PFSK-1 (cell line): ENCODE data around the gene VIT.

Experiments used
- FOXP2 ChIP-seq: optimal IDR thresholded peaks from 2 replicates; pipeline ENCODE3; 2011; ENCODE audit warnings: borderline replicate concordance, control low read depth, inconsistent platforms; ENCODE audit not compliant: insufficient read depth; ENCODE audit errors: extremely low read length, extremely low read depth
- POLR2AphosphoS5 ChIP-seq: IDR thresholded peaks from 2 replicates; pipeline ENCODE4 v1.6.1; 2012; ENCODE audit warnings: low read depth, mild to moderate bottlenecking, control low read depth, low read length, moderate library complexity
- REST ChIP-seq, 2 experiments: IDR thresholded peaks; 2 replicates each; pipeline versions ENCODE4 v1.6.1 to v1.8.0; 2011 to 2012; ENCODE audit warnings: low read depth in 2 of 2, low read length in 2 of 2, control low read depth in 1 of 2, inconsistent platforms in 1 of 2, mild to moderate bottlenecking in 1 of 2, moderate library complexity in 1 of 2; ENCODE audit not compliant: insufficient read depth in 1 of 2
- SIN3A ChIP-seq: IDR thresholded peaks from 2 replicates; pipeline ENCODE4 v1.6.1; 2012; ENCODE audit warnings: mild to moderate bottlenecking, low read length, moderate library complexity, borderline replicate concordance; ENCODE audit not compliant: insufficient read depth
- TAF1 ChIP-seq: IDR thresholded peaks from 2 replicates; pipeline ENCODE4 v1.6.1; 2012; ENCODE audit warnings: low read length, control low read depth, borderline replicate concordance; ENCODE audit not compliant: insufficient read depth

VIT gene

GRCh38 chr2:36662638-36663037 is 33.9 kb upstream of the VIT start:
- TF ChIP-seq POLR2AphosphoS5 (no peak), FOXP2 (no peak), REST (IDR thresholded peaks at IDR 0.05; ENCODE audit: insufficient read depth in 1 of 2, low read depth in 2 of 2, low read length in 2 of 2) (no peak)

GRCh38 chr2:36663295-36663694 is 33.2 kb upstream of the VIT start:
- no peak for TF ChIP-seq SIN3A
- no peak for TF ChIP-seq REST (IDR thresholded peaks at IDR 0.05; ENCODE audit: insufficient read depth in 1 of 2, low read depth in 2 of 2, low read length in 2 of 2)
- no peak for TF ChIP-seq TAF1
- TF ChIP-seq FOXP2: no peak
- no peak for TF ChIP-seq POLR2AphosphoS5

- TF ChIP-seq POLR2AphosphoS5 (no peak), FOXP2 (no peak), TAF1 (no peak), REST (IDR thresholded peaks at IDR 0.05; ENCODE audit: insufficient read depth in 1 of 2, low read depth in 2 of 2, low read length in 2 of 2) (no peak), SIN3A (no peak)
Observed at GRCh38 chr2:36663851-36664695, 32.4 kb upstream of the VIT start.

DNA sequence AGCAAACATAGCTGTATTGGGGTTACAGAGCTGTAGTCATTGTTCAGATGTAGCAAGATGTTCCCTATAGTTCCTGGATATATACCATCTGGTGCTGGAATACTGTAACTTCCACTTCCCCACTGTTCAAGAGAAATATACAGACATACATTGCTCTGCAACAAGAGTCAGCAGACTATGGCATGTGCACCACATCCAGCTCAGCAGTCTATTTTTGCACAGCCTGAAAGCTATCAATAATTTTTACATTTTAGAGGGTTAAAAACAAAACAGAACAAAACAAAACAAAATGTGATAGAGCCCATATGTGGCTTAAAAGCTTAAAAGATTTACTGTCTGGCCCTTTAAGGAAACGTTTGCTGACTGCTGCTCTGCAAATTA is 31.8 kb upstream of the VIT start:
- no peak for TF ChIP-seq REST (IDR thresholded peaks at IDR 0.05; ENCODE audit: insufficient read depth in 1 of 2, low read depth in 2 of 2, low read length in 2 of 2)

DNA sequence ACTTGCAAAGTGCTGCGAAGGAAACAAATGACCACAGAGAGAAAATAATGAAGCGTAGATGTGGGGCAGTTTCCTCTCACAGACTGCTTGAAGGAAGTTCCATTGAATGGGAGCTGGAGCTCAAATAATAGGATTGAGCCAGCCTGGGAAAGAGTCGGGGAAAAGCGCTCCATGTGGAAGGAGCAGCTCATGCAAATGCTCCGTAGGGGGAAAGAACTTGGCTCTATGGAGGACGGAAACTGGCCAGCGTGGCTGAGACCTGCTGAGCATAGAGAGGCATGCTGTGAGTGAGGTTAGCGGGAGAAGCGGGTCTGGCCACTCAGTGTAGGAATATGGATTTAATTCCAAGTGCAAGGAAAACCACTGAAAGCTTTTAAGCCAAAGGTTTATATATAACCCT is 28.6 kb upstream of the VIT start:
- TF ChIP-seq REST (IDR thresholded peaks at IDR 0.05; ENCODE audit: insufficient read depth in 1 of 2, low read depth in 2 of 2, low read length in 2 of 2): no peak
- no peak for TF ChIP-seq TAF1
- no peak for TF ChIP-seq SIN3A
- TF ChIP-seq POLR2AphosphoS5: no peak
- TF ChIP-seq FOXP2: no peak
